HG02610 (cell line): ENCODE results near the gene ADAM19.

Source experiments
- ATAC-seq: cut with Tn5 transposase; IDR thresholded peaks from one replicate; pipeline ENCODE4 v1.9.1; 2021; ENCODE audit warnings: mild to moderate bottlenecking, moderate library complexity; ENCODE audit not compliant: unreplicated experiment

Gene ADAM19

DNA sequence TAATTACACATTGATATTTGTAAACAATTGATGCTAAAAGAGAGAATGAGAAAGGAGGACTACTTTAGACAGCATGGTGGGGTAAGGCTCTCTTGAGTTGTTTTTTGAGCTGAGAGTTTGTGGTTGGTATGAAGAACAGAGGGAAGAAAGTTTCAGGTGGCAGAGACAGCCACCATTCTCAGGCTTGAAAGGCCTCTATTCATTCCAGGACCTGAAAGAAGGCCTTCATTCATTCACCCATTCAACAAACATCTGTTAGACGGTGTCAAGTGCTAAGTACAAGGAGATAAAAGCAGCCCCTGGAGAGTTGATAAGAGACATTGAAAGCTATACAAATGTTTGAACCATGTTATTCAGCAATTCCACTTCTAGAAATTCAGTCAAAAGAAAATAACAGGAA lies 21.7 kb upstream of the ADAM19 start:
- no peak for ATAC-seq

DNA sequence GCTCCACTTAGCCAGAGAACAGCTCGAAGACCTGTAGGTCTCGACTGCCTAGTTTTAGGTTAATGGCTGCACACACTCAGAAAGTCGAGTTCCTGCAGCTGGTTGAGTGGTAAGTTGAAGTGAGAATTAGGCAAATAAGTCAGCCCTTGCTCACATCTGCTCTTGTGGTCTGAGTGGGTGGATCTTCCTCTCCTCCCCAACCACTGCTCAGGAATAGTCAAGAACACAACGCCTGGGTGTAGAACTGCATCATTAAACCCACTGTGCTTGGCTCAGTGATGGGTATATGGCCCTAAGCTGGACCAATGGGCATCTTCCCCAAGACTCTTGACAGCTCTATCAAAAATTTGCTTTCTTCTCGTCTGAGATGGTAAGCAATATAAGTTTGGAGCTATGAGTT lies 20.9 kb upstream of the ADAM19 start:
- ATAC-seq = peak; percentile 72

DNA sequence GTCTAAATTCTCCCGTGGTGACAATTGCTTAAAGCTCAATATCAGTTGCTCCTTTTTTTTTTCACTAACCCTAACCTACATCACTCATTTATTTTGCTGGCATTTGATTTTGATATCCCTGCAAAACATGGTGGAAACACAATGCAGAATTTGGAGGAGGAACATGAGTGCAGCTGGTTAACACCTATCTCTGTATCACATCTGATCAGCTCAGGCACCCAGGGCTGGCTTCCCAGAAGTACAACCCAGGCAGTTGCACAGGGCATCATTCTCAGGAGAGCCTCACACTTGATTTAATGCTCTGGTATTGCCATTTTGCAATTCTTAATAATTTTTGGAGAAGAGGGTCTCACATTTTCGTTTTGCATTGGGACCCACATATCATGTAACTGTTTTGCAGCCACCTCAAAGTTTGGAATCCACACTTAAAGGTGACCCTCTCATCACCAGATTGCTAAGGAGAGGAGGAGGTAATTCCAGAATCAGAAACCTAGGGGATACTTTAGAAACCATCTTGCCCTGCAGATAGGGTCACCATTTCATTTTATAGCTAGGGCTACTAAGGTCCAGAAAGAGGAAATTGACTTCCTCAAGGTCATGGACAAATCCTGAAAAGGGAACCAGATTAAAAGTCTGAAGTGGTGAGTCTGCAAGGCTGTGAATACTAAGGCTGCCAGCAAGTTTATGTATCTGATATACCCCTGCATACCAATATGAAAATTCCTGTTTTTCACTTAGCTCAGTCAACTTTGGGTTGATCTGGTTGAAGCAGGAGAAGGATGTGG lies 19.3 kb upstream of the ADAM19 start:
- ATAC-seq = no peak

DNA sequence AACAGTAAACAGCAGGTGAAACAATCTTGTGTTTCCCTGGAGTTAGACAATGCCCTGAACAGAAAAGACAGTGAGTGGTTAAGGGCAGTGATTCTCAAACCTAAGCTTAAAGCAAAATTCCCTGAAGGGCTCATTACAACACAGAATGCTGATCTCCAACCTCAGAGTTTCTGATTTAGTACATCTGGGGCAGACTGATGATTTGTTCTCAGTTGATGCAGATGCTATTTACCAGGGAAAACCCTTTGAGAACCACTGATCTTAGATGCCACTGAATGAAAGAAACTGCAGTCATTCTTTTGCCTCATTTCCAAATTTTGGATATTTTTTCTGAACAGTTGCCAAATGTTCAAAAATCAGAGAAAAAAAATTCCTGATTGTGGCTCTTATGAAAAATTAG lies 18.7 kb upstream of the ADAM19 start:
- peak; percentile 42 for ATAC-seq

DNA sequence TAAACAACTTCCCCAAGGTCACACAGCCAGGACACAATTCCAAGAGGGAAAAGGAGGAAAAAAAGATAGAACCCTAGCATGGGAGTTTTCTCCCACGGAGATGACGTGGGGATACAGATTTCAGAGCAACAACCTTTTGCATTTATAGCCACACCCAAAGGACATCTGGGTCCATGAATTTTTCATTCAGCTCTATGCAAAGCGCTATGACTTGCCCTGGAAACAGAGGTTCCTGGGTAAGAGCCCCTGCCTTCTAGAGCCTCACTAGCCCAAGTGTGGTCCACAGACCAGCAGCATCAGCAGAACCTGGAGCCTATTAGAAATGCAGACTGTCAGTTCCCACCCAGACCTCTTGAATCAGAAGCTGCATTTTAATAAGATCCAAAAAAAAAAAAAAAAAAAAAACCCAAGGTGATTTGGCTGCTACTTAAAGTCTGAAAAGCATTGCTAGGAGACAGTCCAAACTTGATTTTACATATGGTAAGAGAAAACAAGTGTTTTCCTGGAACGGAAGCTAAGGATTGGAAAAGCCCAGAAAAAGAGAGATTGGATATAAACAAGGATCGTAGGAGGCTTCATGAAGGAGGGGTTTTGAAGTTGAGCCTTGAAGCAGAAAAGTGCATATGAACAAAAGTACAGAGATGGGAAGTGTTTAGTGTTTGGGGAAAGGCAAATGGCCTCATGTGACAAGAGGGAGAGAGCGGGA lies 17.6 kb upstream of the ADAM19 start:
- ATAC-seq = no peak

DNA sequence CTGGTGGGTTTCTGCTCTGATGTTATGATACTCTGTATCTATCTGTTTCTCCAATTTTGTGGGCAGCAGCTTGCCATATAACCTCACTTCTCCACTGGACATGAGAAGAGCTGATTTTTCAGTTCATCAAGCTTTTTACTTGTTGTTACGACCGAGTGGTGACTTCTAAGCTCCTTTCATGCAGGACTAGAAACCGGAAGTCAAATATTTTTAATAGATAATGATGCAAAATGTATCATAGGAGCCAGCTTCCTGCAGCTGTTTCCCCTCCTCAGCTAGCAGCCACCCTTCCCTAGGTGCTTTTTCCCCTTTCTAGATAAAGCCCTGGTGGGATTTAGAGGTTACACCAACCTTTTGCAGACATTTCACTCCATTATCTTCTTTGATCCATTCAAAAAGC lies 17.0 kb upstream of the ADAM19 start:
- no peak for ATAC-seq

DNA sequence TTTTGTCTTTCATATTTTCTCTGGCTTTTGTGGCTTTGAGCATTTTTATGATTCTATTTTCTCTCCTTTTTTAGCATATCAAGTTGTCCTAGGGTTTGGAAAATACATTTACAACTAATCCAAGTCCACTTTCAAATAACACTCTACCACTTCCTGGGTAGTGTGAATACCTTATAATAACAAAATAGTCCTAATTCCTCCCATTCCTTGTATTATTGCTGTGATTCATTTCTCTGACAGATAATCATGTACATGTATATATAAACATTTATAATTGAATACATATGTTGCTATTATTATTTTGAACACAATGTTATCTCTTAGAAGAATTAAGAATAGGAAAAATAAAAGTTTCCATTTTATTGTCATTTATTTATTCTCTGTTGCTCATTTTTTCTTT lies 14.9 kb upstream of the ADAM19 start:
- no peak for ATAC-seq

DNA sequence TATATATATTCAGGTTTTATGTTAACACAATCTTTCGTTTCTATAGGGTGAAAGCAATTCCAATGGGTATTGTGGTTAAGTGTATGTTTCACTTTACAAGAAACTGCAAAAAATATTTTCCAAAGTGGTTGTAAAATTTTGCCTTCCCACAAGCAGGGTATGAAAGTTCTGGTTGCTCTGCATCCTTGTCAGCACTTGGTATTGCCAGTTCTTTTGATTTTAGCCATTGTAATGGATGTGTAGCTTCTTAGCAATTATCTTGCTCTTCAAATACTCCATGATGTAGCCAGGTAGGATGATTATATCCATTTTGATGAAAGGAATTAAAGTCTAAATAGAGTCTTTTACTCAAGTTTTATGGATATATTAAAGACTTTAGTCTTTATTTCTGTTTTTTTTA lies 9.1 kb upstream of the ADAM19 start:
- ATAC-seq = no peak

DNA sequence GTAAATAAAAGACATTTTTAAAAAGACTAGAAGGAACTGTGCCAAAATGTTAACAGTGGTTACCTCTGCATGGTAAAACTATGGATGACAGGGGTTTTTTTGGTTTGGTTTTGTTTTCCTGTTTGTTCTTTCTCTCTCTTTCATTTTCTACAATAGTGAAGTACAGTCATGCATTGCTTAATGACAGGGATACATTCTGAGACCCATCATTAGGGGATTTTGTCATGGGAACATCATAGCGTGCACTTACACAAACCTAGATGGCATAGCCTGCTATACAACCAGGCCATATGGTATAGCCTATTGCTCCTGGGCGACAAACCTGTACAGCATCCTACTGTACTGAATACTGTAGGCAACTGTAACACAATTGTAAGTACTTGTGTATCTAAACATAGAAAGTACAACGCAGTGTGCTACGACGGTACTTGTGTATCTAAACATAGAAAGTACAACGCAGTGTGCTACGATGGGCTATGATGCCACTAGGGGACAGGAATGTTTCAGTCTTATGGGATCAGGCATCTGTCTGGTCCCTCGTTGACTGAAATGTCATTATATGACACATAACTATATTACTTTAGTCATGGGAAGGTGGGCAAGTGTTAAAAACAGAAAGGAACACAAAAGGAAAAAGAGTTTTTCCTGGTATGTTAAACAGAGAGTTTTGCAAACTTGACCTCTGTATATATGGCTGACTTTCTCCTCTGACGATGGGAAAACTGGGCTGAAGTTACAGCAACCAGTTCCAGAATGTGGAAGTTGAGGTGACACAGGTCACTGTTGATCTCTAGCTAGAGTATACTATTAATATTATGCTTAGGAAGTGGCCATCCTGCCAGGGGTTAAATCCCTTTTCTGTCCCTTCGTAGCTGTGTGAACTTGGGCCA lies 7.4 kb upstream of the ADAM19 start:
- ATAC-seq = peak; percentile 88

DNA sequence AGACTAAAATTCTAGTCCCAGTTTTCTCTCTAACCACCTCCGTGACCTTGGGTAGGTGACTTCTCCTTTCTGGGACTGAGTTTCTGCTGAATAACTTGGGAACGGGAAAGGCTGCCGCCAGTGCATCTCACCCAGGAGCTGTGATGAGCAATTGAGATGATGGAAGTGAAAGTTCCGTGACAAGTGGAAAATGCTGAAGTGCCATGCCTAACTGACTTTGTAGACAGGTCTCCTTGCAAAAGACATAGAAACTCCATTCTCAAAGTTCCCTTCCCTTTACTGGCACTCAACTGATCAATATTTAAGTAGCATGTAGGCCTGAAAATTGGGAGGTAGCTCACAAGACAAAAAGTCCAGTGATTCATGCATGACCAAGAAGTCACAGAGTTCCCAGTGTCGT lies 6.3 kb upstream of the ADAM19 start:
- ATAC-seq = no peak

DNA sequence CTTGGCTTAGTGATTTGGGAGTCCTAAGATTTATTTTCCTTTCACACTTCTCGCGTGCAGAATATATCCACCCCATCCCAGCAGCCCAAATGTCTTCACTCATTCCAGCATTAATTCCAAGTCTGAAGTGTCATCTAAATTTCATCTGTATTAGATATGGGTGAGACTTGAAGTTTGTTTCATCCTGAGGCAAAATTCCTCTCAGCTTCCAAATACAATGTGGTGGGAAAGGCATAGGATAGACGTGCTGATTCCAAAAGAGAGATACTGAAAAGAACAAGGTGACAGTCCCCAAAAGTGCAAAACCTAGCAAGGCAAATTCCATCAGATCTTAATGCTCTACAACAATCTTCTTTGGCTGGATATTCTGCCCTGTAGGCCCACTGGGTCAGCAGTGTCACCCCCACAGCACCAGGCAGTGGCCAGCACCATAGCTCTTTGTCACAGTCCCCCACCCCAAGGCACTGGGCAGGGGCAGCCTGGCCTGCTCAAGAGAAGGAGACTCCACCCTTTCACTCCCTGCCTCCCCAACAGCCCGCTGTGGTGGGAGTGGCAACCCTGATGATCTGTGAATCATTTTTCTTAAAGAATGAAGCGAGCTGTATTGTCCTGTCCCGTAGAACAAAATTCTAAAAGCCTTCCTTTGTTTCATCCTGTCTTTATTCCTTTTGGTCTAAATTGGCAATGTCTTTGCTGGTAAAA lies 2.7 kb upstream of the ADAM19 start:
- no peak for ATAC-seq

DNA sequence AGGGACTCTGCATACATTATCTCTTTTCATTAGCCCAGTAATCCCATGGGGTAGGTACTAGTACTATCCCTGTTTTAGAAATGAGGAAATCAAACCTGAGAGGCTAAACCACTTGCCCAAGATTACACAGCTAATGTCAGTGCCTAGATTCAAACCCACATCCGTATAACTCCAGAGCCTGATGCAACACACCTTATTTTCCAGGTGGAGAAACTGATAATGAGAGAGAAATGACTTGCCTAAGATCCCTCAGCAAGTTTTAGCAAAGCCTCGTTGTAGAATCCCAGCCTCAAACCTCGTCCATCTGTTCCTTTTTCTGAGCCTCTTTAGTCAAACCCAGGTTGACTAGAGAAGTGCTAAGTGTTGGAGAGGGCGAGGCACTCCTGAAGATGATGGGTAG lies 1.1 kb upstream of the ADAM19 start:
- no peak for ATAC-seq

DNA sequence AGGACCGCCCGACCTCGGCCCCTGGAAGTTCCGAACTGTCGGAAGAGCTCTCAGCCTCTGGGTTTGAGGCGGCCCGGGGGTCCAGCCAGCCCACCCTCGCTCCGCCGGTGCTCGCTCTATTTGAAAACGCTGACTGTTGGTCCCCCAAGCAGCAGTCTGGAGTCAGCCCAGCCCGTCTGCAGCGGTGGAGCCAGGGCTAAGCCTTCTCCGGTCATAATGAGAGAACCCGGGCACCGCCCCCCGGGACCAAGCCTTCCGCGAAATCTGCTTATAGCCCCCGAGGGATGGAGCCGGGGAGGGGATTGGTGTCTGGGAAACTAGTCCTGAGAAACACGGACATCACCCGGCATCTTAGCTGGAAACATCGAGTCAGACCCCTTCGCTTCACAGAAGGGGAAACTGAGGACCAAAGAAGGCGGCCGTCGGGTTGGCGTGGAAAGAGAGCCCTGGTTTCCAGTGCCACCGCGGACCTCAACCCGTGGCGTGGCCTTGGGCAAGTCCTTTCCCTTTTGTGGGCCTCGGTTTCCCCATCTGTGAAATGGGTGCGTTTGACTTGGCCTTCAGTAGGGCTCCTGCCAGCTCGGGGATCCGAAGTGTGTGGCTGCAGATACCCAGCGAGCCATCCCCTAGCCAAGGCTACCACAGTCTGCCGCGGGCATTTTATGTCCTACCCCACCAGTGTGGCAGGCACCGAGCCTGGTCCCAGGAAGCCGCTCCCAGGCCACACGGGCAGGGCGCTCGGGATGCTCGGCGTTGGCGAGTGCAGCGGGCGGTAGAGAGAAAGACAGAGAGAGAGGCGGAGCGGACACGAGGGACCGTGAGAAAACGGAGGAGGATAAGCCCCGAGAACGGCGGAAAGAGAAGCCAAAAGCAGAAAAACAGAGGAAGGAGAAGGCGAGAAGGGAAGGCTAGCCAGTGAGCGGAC lies 857 bp downstream of the ADAM19 start:
- ATAC-seq = no peak

DNA sequence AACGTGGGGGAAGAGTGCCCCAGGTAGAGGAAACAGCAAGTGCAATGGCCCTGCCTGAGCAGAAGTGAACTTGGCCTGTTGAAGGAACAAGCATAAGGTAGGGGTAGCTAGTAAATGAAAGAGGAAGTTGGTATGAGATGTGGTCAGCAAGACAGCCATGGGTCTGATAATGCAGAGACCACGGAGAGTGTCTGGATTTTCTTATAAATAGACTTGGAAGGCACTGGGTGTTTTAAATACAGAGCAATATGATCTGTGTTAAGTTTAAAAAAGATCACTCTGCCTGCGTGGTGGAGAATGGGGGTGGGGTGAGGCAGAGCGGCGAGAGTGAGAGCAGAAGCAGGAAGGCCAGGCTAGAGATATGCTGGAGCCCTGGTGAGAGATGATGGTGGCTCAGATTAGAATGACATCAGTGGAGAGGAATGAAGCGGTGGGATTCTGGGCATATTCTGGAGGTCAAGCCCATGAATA lies 4.2 kb downstream of the ADAM19 start:
- peak; percentile 87 for ATAC-seq

DNA sequence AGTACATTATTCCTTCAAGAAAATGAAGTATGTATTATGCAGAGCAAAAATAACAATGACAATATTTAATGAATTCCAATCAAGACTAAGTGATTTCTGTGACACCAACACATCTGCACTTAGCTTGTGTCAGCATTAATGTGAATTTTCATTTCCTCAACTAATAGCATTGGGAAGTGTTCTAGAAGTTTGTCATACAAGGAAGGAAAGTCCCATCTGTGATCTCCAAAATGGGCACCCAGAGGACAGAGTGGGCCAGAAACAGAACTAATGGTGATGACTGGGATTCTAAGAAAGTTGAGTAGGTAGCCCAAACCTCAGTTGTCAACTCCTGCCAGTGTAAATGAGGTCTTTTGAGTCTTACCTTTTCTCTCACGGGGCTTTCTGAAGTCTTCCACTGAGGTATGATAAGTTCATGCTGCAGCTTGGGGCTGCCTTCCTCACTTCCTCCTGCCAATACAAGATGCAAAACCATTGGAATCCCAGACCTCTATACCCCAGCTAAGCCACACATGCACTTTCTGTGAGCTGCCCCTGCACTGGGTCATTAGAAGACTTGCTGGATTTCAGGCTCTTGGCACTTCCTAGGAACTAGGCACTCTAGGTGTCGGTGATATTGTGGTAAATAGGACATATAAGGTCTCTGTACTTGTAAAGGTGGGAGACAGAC lies 4.9 kb downstream of the ADAM19 start:
- peak; percentile 12 for ATAC-seq

DNA sequence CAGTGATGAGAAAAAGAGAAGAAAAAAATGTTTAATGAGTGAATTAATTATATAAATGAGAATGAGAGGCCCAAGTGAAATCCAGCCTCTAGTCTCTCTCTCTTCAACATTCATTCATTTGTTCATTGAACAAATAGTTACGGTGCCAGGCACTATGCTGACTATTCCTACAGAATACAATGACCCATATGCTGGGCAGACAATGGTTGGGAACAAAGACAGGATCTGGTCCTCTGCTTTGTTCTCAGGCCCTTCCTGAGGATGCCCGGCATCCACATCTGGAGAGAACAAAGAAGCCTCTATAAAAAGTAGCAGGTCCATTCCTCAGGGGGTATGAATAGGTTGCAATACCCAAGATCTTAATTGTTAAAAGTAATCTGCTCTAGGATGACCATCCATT lies 6.9 kb downstream of the ADAM19 start:
- ATAC-seq = no peak

DNA sequence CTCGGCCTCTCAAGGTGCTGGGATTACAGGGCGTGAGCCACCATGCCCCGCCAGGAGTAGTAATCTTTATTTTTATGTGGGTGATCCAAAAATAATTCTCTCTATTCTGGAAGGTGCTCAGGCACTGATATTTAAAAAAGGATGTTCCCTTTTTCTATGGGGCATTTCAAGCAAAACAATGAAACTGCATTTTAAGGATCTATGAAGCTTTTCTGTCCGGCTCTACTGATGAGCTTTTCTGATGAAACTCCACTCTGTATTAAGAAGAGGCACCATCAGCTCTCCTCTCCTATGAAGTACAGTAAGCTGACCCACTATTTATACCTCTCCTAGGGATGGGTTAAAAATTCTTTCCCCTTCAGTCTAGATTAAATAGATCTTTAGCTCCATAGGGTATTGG lies 7.4 kb downstream of the ADAM19 start:
- no peak for ATAC-seq

DNA sequence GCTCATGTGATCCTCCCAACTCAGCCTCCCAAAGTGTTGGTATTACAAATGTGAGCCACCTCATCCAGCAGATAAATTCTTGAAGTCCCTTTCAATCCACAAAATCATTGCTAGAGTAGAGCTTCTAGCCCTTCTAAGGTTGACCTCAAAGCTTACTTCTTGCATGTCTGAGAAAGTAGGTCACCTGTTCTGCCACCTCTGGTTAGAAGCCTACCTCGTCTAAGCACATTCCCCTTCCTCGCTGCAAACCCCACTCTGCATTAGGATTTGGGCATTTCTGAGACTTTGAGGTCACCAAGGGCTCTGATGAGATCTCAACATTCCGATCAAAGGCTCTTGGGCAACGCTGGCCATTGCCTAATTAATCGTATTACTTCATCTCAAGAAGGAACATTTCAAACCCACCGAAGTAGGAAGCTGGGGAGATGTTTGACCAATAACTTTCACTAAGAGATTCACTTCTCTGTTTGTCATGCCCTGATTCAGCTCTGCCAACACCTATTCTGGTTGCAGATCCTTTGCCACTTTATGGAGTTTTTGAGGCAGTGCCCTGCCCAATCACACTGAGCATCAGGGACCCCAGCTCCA lies 8.6 kb downstream of the ADAM19 start:
- ATAC-seq = no peak
